HG03469 (cell line): ENCODE measurements around the gene SNX9.
"Not testable (repeated sequence)": the region's sequence is repeated elsewhere in the genome, so short reads cannot be mapped to it uniquely, and the experiment has no call there.

Experiments
- ATAC-seq: cut with Tn5 transposase; IDR thresholded peaks from one replicate; pipeline ENCODE4 v1.9.1; 2021; ENCODE audit warnings: mild to moderate bottlenecking, moderate library complexity, moderate number of reproducible peaks; ENCODE audit not compliant: unreplicated experiment

The SNX9 gene

GRCh38 chr6:157946865-157947532 is 124.0 kb downstream of the SNX9 start:
- no peak for ATAC-seq

DNA sequence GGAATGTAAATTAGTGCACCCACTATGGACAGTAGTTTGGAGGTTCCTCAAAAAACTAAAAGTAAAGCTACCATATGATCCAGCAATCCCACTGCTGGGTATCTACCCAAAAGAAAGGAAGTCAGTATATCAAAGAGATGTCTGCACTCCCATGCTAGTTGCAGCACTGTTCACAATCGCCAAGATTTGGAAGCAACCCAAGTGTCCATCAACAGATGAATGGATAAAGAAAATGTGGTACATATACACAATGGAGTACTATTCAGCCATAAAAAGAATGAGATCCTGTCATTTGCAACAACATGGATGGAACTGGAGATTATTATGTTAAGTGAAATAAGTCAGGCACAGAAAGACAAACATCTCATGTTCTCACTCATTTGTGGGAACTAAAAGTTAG is 127.9 kb downstream of the SNX9 start:
- ATAC-seq = not testable (repeated sequence)

DNA sequence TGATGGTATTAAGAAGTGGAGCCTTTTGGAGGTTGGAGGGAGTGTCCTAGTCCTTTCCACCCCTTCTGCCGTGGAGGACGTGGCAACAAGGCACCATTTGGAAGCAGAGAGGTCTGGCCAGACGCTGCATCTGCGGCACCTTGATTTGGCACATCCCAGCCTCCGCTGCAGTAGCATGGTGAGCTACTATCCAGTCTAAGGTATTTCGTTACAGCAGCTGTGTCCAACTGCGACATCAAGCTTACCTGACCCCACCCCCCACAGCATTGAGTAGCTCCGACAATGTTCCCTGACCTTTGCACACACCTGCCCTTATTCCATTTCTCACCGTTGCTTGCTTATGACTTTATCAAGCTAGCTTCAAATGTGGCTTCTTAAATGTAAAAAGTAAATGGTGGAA is 128.8 kb downstream of the SNX9 start:
- ATAC-seq = no peak

DNA sequence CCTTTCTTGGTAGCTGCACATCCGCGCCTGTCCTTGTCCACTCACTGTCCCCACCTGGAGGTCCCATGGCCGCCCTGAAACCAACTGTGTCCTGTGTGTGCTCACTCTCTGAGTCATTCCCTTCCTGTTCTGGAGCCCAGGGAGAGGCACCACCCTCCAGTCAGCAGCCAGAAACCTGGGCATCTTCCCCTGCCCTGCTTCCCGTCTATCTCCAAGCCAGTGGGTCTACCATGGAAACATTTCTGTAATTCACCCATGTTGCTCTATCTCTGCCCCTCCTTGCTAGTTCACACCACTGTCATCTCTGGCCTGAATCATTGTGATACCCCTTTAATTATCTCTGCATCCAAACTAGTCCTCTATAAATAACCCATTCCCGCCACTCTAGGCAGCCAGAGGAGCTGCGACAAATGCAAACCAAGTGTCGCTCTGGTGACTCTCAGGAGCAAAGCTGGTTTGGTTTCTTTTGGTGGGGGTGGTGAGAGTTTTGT is 129.9 kb downstream of the SNX9 start:
- ATAC-seq = no peak

DNA sequence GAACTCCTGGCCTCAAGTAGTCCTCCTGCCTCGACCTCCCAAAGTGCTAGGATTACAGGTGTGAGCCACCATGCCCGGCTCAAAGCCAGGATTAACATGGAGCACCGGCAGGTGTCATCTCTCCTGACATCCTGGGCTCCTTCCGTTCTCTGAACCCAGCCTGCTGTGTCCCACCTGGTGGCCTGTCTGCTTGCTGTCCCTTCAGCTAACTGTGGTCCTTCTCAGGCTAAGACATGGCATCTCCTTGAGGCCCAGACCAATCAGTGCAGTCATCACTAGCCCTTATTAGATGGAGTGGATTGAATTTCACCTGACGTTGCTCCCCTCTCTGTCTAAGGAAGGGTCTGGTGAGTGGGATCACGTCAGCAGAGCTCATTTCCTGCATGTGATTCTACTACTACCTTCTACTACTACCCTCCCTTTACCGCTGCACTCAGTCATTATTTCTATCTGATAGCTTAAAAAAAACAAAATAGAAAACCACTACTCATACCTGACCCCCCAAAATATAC is 130.6 kb downstream of the SNX9 start:
- ATAC-seq = no peak

DNA sequence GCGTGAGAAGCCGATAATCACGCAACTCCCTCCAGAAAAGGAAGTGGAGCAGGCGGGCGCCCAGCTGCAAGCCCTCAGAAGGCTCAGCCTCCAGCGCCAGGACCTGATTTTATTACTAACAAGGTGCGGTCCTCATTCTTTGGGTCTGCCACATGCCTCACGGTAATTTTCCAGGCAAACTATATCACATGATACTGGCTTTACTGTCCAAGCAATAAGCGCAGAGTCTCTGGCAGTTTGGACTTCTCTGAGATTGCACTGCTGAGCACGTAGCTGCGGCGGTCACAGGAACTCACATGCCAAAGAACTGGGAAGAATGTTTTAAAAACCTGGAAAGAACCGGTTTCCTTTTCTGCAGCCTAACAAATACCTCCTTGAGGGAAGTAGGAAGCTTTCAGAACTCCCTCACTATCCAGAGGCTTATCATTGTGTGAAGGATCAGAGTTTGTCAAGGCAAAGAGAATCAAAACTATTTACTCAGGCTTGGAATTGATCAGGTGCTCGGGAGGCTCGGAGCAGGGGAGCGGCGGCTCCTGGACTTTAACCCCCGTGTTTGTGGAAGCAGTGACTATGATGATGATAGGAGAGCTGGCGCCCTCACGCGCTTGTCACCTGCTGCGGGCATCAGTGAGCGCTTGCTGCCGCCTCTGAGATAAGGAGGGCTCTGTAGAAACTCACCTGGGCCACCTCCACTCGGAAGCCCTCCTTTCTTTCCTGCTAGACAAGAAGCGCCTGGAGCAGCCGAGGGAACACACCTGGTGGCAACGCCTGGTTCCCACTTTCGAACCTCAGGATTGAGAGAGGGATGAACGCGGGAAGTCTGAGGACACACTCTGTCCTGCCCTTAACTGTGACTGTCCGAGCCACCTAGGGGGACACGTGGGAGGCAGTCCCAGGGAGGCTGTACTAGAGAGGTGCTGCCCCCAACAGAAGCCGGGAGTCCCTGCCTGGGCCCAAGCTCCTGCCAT is 131.4 kb downstream of the SNX9 start:
- ATAC-seq = no peak

- no peak for ATAC-seq
These were observed 132.6 kb downstream of the SNX9 start for GRCh38 chr6:157955675-157956074.

- ATAC-seq = no peak
These were observed 133.2 kb downstream of the SNX9 start for GRCh38 chr6:157956171-157956730.

DNA sequence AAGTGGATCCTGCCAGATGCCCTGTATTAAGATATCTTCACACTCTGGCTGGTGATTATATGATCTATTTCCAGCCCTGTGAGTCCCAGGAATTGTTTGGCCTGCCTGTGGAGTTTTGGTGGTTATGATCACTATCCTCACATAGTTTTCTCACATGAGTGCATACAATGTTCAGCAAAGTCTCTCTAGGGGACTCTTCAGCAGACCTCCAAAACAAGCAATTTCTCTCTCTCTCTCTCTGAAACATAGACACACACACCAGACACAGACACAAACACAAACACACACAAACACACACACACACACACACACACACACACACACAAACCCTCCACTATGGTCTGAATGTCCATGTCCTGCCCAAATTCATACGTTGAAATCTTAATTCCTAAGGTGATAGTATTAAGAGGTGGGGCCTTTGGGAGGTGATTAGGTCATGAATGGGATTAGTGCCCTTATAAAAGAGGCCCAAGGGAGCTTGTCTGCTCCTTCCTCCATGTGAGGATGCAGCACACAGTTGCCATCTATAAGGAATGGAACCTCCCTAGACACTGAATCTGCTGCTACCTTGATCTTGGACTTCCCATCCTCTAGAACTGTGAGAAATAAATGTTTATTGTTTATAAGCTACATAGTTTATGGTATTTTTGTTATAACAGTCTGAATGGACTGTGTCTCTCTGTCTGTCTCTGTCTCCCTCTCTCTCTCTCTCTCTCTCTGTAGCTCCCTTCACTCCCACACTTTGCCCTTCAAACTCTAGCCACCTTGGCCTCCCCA is 136.6 kb downstream of the SNX9 start:
- ATAC-seq = no peak

DNA sequence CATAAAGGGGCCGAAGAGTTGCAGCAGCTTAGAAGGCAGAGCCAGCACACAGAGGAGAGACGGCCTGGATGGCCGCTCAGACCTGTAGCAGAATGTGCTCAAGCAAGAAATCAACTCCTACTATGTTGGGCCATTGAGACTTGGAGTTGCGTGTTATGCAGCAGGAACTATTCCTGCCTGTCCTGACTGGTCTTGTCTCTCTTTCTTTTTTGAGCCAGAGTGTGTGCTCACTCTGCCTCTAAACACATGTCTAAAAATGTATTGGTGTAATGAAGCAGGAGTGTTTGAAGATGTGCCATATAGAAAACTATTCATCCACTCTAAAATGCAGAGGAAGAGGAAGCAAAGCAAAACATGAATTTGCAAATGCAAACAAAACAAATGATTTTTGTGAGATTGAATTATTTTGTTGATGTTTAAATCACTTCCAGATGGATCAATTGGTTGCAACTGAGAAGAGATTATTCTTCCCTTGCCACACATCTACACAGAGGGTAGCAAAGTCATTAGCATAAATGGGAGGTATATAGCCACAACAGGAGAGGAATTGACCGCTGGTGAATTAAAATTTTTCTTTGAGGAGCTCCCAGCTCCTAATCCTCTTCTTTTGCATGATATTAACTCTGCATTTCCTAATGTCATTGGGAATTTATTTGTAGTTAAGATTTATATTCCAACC is 138.2 kb downstream of the SNX9 start:
- ATAC-seq = no peak

DNA sequence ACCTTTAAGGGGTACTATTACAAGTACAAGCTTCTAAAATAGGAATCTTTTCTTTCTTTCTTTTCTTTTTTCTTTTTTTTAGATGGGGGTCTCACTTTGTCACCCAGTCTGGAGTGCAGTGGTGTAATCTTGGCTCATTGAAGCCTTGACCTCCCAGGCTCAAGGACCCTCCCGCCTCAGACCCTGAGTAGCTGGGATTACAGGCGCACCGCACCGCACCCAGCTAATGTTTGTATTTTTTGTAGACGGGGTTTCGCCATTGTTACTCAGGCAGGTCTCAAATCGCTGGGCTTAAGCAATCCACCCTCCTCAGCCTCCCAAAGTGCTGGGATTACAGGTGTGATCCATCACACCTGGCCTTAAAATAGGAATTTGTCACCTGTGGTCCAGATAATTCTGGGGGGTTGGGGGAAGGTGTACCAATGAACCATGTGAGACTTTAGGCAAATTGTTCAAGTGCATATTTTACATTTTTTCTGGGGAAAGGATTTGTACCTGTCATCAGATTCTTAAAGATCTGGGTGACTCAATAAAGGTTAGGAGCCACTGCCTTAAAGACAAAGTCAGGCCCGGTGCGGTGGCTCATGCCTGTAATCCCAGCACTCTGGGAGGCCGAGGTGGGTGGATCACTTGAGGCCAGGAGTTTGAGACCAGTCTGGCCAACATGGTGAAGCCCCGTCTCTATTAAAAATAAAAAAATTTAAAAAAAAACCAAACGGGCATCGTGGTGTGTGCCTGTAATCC is 139.0 kb downstream of the SNX9 start:
- no peak for ATAC-seq

GRCh38 chr6:157962601-157963302 is 139.7 kb downstream of the SNX9 start:
- ATAC-seq = no peak

GRCh38 chr6:157964100-157964499 is 141.1 kb downstream of the SNX9 start:
- no peak for ATAC-seq

DNA sequence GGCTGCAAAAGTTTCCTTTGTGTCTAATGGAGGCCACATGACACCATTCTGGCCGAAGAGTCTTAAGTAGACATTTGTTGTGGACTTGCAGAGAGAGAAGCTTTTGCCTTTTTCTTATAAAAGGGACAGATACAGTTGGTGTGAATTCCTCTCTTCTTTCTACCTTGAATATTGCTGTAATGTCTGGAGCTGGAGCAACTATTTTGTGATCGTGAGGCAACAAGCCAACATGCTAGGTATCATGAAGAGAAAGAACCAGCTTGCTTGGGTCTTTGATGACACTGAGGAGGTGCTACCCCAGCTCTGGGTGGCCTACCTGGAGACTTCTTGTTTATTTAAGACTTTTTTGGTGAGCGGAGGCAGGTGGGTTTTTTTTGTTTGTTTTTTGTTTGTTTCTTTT is 142.3 kb downstream of the SNX9 start:
- ATAC-seq = no peak

GRCh38 chr6:157966589-157966977 is 143.5 kb downstream of the SNX9 start:
- no peak for ATAC-seq

GRCh38 chr6:157967020-157967419 is 144.0 kb downstream of the SNX9 start:
- no peak for ATAC-seq

DNA sequence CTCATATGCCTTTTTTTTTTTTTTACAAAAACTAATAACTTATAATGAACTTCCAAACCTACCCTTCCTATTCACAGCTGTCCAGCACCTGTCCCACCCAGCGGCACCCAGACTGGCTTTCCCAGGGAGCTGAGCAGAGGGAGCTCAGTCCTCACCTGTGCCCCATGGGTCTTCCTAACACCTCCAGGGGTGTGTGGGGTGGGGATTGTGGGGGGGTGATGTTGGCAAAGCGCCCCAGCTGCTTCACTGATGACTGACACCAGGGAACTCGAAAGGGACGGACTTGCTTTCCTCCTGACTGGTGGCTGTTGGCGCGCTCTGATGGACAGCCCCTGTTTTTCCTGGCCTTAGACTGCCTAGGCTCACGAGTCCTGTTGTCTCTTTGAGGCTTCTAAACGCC is 144.4 kb downstream of the SNX9 start:
- ATAC-seq = no peak

DNA sequence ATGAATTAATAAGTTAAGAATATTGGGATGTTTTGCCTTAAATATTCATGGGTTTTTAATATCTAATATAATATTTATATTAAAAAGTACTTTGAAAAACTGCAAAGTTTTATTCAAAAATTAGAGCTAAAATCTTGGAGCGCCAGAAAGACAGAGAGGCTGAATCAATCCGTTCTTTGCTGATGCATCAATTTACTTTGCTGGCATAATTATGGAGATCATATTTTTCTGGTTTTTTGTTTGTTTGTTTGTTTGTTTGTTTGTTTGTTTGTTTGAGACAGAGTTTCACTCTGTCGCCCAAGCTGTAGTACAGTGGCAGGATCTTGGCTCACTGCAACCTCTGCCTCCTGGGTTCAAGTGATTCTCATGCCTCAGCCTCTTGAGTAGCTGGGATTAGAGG is 149.1 kb downstream of the SNX9 start:
- ATAC-seq = not testable (repeated sequence)
